ENCODE results near the gene ELK3.

The ELK3 gene

DNA sequence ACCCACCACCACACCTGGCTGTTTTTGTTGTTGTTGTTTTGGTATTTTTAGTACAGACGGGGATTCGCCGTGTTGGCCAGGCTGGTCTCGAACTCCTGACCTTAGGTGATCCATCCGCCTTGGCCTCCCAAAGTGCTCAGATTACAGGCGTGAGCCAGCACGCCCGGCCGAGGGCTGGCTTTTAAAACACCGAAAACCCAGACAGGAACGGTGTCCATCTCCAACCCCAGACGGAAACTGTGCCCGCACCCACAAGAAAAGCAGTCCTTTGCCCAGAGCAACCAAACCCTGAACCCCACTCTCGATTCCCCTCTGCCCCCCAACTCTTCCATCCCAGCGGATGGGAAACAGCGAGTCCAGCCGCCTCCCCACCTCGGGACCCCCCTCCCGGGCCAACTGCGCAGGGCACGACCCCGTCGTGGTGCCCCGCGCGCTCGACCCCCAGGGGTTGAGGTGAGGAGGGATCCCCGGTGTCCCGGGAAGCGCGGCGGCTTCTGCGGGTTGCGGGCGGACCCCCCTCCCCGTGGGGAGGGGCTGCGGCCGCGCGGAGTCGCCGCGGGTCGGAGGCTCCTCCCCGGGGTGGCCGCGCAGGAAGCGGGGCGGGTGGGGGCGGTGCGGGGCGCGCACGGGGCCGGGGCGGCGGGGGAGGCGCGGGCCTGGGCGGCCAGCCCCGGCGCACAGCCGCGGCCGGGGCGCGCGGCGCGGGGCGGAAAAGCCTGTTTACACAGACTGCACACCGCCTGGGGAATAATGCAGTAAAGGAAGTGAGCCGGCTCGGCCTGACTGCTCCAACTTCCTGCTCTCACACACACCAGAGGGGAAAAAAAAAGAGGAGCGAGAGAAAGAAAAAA is at the start of gene ELK3:
TSS of gene ELK3 (plus strand) at position 651 of the 851 bp plus-strand sequence.
- DNase-seq: peak; percentile 7

DNA sequence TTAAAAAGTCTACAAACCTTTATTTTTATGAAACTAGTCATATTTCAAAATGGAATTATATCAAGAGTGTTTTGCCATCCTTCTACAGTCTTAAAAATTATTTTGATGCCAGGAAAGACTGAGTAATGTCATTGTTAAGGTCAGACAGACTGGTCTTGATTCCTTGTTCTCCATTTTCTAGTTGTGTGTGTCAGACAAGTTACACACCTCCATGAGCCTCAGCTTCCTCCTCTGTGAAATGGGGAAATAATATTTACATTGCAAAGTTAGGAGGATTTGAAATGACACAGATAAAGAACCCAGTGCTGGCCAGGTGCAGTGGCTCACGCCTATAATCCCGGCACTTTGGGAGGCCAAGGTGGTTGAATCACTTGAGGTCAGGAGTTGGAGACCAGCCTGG is 47.4 kb upstream of the ELK3 start:
- DNase-seq: no peak

DNA sequence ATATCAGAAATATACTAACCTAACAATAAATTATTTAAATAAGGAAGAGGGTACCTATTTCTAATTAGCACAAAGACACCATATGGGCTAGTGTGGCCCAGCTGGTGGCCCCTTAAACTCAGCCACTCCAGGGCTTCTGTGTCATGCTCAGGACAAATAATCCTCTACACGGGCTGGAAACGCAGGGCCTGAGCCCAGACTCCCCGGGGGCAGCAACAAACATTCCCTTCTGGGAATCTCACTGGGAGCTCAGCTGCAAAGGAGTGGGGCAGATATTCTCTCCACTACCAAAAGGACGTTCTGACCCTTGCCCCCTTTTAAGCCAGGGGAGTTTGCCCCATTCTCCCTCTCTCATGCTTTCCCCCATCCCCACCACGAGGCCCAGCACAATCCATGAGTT is 43.7 kb upstream of the ELK3 start:
- DNase-seq: no peak

DNA sequence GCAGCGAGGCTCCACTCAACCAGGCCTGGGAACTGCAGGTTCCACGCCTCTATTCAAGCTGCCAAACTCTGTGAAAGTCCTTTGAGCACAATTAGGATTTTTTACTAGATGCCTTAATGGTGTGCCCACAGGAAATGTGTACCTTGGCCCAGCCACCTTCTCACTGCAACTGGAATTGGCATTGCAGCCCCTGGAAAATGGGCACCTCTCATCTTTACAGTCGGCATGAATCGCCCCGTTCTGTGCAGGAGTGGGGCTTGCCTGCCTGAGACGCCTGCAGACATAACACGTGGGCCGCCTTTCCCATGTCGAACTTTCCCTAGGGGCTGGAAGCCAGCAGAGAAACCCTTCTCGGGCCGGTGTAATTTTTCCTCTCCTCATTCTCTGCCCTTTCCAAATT is 42.0 kb upstream of the ELK3 start:
- DNase-seq: no peak

DNA sequence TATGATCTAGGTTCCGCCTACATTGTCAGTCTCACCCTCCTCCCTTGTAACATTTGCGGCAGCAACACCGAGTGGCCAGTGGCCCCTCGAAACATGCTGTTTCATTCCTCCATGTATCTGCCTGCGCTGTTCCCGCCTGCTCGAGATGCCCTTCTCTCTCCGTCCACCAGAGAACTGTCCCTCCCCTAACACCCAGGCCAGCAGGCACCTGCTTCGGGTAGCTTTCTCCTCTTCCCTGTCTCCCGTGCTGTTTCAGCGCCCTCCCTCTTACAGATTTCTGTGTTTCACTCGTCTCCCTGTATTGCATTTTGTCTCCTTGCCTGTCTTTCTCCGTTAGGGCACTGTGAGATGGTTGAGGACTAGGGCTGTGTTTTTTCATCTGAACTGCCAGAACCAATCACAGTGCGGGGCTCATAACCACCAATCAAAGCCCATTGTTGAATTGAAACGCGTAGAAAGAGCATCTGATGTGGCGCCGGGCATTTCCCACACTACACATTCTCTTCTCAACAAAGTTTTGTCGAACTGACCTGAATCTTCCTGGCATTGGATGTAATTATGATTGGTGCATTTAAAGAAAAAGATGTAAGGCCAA is 40.9 kb upstream of the ELK3 start:
- no peak for DNase-seq

DNA sequence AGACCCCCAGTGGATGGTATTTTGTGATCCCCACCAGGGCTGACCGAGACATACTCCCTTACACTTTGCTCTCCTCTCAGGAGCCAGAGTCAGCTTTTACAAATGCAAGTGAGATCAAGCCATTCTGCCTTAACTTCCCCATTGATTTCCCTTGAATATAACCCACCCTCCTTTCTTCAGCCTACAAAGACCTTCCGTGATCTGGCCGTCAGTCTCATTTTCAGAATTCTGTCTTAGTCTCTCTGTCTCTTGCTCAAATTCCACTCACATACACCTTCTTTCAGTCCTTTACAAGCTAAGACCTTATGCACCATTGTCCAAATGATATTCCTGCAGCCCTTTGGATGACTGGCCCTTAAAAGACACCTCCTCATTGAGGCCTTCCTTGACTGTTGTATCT is 39.0 kb upstream of the ELK3 start:
- no peak for DNase-seq

DNA sequence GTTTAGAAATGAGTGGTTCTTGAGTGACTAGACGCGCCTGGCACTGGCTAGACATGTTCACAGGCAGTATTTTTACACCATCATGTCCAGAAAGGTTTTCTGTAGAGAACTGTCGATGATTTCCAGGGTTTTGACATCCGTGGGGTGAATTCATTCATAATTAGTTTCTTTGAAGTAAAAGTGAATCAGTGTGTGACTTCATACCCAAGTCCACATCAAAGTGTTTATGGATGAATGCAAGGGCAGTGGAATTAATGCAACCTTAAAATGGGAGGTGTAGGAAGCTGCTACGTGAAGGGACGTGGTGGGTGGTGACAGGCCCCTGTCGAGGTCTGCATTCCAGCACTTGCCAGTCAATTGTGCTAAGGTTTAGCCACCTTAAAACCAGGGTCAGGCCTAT is 38.4 kb upstream of the ELK3 start:
- no peak for DNase-seq

DNA sequence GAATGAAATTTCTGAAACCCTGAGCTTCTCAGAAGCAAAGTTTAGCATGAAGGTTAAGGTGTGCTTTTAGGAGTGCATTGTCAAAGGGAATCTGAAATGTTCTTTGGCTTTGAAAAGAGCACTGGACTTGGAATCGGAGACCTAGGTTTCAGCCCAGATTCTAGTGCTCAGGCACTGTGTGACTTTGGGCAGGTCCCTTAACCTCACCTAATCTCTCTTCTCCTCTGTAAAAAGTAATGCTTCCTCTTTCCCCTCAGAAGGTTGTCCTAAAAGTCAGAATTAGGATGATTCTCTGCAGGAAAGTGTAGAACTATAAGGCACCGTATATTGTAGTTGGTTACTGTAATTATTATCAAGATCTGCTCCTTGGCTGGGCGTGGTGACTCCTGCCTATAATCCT is 38.0 kb upstream of the ELK3 start:
- DNase-seq: no peak

DNA sequence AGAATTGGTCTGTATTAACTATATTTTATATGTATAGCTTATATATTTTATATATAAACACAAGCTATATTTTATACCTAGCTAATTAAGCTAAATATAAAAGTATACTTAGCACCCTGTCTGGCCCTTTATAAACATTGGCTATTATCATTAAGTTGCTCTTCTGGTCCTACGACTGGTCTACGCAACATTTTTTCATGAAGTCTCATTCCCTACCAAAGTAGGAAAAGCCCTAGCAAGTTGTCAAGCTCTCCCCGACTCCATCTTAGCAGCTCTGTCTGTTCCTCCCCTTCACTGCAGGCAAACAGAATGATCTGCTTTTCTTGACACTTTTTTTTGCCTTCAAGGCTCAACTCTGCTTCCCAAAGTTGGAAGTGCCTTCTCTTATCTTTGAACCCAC is 36.7 kb upstream of the ELK3 start:
- no peak for DNase-seq

DNA sequence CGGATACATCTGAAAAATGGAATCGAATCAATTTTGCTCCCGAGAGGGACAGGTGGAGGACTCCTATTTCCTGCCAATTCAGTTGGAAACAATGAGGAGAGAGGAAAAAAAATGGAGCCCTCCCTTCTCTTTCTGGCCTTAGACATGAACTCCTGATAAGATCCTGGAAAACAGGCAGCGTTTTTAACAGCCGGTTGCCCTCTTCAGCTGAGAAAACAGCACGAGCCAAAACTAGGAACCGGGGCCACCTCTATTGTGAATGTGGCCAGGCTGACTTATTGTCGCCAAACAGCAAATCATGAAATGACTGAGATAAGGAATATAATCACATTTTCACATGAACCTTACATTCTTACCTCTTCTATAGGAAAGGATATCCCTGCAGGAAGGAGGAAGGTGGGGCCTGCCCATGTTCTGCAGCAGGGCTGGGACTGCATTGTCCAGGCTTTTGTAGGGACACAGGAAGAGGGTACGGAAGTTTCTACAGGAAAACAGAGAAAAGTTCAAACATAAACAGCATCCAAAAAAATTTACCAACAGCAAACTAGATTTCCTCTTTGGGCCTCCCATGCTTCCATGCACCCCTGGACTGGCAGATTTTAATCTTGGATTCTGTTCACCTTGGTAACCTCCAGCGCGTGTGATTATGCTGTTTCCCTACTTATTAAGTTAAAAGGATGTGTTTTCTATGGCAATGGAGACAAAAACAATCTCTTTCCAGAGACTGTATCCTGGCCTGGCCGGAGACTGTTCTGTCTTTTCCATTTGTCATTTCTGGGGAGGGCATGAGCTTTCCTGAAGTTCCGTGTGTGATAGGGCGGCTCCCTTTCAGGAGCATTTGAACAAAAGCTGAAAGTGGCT is 29.0 kb upstream of the ELK3 start:
- DNase-seq: no peak

DNA sequence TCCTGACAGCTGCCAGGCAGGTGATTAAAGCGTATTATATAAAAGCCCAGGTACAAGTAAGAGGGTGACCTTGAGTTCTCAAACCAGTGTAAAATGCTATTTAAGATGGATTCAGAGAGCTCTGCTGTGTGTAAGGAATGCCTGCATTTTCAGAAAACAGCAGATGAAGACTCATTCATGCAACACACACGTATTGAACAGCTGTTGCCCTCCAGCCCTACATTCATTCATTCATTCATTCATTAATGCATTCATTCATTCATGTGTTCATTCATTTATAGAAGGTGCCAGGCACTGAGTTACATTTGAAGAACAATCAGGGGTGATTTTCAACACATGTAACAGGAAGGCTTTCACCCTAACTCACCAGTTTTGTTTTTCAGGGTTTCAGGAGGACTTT is 27.4 kb upstream of the ELK3 start:
- DNase-seq: no peak

DNA sequence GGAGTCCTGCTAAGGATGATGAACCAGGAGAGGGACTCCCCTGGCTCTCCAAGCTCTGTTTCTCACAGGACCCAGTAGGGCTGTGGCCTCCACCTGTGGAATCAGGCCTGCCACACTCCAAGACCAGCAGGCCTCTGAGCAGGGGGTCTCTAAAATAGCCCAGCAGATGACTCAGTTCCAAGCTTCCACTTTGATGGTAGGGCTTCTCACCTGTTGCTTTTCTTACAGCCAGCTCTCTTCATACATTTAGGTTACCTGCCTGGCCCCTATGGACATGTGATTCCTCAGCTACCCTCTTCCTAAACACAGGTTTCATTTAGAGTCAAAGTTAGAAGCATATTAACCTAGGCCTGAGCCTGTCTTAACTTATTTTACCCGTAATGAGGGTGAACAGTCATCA is 26.7 kb upstream of the ELK3 start:
- no peak for DNase-seq

DNA sequence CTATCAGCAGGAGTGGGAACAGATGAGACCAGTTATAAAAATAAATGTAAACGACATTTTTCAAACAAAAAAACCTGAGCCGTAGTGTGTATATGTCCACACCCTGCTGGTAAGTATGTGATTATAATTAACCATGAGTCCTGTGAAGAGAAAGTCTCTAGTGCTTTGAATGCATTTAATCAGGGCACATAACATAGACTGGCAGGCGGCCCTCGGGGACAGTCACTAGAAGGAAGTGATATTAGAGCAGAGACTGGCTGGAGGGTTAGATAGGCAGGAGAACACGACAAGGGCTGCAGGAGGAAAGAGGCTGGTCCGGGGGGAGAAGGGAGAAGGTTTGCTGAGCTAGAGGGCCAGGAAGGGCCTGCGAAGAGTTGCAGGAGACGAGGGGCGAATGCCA is 23.8 kb upstream of the ELK3 start:
- no peak for DNase-seq

DNA sequence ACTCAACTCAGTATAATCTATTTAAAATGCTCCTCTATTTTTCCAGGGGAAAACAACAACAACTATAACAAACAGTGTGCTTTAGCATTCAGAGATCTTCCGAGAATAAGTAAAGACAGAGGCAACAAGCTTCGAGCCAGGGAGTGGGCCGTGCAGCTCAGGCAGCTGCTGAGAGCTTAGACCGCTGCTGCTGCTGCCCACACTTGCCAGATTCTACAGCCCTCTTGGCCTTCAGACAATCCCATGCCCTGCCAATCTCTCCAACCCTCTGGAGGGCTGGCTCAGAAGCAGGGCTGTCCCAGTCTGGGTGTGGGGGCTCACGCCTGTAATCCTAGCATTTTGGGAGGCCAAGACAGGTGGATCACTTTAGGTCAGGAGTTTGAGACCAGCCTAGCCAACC is 23.4 kb upstream of the ELK3 start:
- no peak for DNase-seq

DNA sequence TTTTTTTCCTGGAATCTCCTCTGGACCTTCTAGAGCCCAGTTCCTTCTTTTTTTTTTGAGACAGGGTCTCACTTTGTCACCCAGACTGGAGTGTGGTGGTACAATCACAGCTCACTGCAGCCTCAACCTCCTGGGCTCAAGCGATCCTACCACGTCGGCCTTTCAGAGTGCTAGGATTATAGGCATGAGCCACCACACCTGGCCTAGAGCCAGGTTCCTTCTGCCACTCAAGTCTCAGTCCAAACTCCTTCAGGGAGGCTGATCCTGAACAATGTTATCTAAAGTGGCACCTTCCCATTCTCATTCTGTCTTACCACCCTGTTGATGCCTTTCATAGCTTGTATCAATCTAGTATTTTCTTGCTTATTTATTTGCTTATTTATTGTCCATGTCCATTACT is 22.3 kb upstream of the ELK3 start:
- no peak for DNase-seq

DNA sequence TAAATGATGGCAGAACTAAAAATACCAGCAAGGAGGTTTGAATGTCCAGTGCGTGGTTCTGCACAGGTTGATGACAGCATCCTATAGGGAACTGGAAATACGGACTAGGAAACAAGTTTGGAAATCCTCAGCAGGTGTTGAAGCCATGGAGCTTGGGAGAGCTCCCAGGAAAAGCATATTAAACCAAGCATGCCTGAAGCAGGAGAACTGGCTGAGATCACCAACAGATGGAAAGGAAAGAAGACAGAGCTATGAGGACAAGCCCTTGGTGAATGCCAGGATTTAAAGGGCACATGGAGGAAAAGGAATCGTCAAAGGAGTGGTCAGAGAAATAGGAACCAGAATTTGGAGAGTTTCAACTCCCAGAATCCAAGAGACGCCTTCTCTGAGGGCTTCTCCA is 21.2 kb upstream of the ELK3 start:
- no peak for DNase-seq

DNA sequence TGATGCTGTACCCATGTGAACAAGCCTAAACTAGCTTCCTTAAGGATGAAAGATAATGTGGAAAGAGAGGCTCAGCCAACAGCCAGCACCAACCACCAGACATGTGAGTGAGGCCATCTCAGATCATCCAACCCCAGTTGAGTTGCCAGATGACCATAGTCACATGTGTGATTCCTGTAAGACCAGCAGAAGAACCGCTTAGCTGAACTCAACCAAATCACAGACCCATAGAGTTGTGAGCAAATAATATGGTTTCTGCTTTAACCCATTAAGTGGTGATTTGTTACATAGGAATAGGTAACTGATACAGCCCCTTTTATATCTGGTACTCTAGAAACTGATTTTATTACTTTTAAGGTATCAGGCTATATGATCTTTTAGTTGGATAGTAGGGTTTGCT is 17.6 kb upstream of the ELK3 start:
- no peak for DNase-seq

DNA sequence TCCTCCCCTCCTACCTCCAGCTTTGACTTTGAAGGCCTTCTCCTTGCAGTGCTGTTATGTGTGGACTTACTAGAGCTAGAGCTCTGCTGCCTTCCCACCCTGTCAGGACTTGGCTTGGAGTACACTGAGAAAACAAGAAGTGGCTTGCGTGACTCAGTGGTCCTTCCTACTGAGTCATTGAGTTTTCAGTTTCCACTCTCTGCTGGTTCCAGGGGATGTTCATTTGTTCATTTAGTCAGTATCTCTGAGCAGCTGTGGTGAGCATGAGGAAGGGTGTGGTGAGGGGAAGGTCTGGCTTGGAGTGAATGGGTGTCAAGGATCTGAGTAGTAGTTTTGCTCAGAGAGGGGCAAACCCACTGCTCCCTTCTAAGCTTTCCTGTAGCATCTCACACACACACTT is 17.2 kb upstream of the ELK3 start:
- peak; percentile 19 for DNase-seq

DNA sequence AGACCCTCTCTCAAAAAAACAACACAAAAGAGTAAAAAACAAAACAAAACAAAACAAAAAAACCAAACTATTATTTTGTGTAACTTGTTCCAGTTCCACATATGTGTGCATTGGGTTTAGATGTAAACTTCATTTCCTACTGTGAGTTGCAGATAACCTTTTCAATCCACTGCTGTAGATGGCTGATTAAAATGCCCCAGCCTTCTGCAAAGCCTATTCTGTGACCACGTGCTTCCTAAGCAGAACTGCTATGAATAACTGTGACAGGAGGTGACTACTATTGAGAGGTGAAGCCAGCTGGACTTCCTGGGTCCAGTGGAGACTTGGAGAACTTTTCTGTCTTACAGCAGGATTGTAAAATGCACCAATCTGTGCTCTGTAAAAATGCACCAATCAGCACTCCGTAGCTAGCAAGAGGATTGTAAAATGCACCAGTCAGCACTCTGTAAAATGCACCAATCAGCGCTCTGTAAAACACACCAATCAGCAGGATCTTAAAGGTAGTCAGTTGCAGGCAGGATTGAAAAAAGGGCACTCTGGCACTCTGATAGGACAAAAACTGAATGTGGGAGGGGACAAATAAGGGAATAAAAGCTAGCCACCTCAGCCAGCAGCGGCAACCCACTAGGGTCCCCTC is 10.3 kb upstream of the ELK3 start:
- no peak for DNase-seq

DNA sequence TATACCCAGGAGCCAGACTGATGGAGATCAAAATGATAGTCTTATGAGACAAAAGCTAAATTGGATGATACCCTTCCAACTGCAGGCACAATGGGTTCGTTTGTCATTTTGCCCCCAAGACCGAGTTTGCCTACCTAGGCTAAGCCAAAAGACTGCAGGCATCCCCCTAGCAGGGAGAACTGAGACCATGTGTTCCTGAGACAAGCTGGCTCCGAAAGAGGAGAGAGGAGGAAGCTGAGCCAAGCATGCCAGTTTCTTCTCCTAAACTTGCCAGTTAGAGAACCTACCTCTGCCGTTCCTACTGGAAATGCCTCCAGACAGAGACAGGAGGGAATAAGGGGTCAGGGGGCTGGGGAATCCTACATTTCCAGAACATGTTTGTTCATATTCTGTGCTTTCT is 8.3 kb upstream of the ELK3 start:
- DNase-seq: no peak

DNA sequence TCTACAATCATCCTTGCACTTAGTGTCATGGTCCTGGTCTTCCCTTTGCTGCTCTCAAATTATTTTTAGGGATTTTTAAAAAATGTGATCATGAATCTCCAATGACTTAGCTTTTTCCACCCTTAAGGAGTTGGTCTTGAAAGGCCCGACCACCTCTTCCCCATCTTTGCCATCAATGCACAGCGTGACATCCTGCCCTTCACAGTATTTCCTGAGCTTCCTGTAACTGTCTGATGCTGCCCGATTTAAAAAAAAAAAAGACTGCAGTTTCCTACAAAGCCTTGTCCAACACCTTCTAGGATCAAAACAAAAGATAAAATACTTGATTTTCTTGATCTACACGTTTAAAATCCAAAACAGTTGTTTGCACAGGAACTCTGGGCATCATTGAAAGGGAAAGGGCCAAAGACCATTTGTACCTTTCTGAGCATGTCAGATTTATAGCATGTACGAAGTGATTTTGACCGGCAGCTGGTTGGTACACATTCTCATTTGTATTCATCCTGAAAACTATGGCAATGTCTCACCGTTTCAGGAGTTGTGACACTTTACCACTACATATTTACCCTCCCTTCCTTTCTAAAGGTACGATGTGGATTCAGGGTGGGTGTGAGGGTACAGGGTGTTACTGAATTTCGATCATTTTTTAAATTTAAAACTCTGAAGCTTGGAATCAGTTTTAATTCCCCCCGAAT is 7.4 kb upstream of the ELK3 start:
- no peak for DNase-seq

DNA sequence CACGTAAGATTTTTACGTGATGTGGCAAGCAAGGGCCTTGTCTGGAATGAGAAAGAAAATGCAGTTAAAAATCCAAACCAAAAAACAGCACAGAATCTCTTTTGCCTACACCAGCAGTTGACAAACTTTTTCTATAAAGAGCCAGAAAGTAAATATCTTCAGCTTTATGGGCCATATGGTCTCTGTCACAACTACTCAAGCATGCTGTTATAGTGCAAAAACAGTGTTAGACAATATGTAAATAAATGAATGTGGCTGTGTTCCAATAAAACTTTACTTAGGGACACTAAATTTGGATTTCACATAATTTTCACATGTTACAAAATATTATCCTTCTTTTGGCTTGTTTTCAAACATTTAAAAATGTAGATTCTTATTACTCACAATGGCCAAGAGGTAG is 6.2 kb upstream of the ELK3 start:
- DNase-seq: no peak

DNA sequence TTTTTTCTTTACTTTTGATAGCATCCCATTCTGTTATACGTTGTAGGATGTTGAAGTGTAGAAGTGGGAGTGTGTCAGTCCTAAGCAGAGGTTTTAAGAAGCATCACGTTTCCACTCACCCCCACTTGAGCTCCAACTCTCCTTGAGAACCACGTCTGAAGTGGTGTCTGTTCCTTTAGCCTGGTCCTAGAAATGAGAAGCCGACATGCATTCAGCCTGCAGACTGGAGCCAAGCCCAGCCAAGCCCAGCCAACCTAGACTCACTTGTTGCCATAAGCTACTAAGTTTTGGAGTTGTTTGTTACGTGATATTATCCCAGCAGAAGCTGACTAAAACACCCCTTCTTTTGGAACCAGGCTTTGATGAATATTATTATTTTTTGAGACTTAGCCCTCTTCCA is 4.4 kb upstream of the ELK3 start:
- DNase-seq: no peak
